Ovary (tissue), 9 donors: ENCODE measurements around the gene NOS3. TPM values are rescaled to one million over a fixed set of nuclear protein-coding genes. Genes with fewer than 3 reads are reported as not detected.

Experiments used
- DNase-seq, 5 donors: peaks; one replicate each; pipeline ENCODE4 v3.0.0-alpha.2; 2019 to 2020
- H3K27ac ChIP-seq, 2 donors: fragments of 200-600 bp; one replicate each; pipeline versions ENCODE4 v1.5.1 to v1.8.0; 2019 to 2022
- H3K27me3 ChIP-seq: fragments of 200-600 bp; one replicate; pipeline ENCODE4 v1.8.0; 2022
- H3K36me3 ChIP-seq: fragments of 200-600 bp; sonication (generic); one replicate; pipeline ENCODE4 v1.5.1; 2019
- H3K4me1 ChIP-seq: one replicate; pipeline ENCODE4 v1.8.1; 2013; ENCODE audit warnings: mild to moderate bottlenecking, moderate library complexity; ENCODE audit not compliant: insufficient read depth
- H3K4me3 ChIP-seq: fragments of 200-600 bp; sonication (generic); one replicate; pipeline ENCODE4 v1.5.1; 2017
- H3K9me3 ChIP-seq, 2 donors: fragments of 200-600 bp in 1 of 2; sonication (generic) in 1 of 2; one replicate each; pipeline versions ENCODE4 v1.5.1 to v1.8.1; 2013 to 2019; ENCODE audit warnings: mild to moderate bottlenecking in 1 of 2, moderate library complexity in 1 of 2
- EP300 ChIP-seq: sonication (generic); formaldehyde crosslinking; IDR thresholded peaks from one replicate; pipeline ENCODE4 v1.6.1; 2017; ENCODE audit warnings: antibody characterized with exemption
- POLR2A ChIP-seq: fragments of 450-650 bp; IDR thresholded peaks from one replicate; pipeline ENCODE4 v1.6.1; 2017; ENCODE audit warnings: antibody characterized with exemption, mild to moderate bottlenecking, moderate library complexity
- WGBS, 3 donors: extraction: QIAGEN DNeasy Blood & Tissue Kit in 1 of 3; methylation state at CpG; one replicate each; pipeline versions ENCODE4 v1.1.5 to v1.1.7; 2013 to 2017; 5-methylcytosine and 5-hydroxymethylcytosine counted together
- intact Hi-C, 4 donors: fragments of 100-400 bp; cut with DNase I; formaldehyde crosslinking; loops; one replicate each; pipeline versions ENCODE4 v1.11.0 to v1.15.1; 2022 to 2023
- polyA plus RNA-seq, 2 donors: library from polyadenylated mRNA; stranded (reverse); fragments of 200-250 nt in 1 of 2; fragments of 350-450 nt in 1 of 2; fragmentation: Illumina TruSeq in 1 of 2; extraction: RNeasy Lipid Tissue Mini Kit (QIAGEN cat#74804) in 1 of 2; gene quantifications; one replicate each; pipeline ENCODE4 v1.2.3, GENCODE V29; 2013 to 2014
- total RNA-seq, 7 donors: library from RNA; depleted of rRNA in 2 of 7; stranded (reverse); fragments of >200 nt in 2 of 7; fragmentation: NEBNext Ultra II Directional in 3 of 7; extraction: Animal tissue kit (Norgen Biotek cat#: 25700) in 3 of 7; gene quantifications; one replicate each; pipeline versions ENCODE4 v1.1.0 to v1.2.4, GENCODE V29; 2016 to 2023
- TF ChIP-seq, protein P1 (sequence below), 3 donors: fragments of 450-650 bp in 2 of 3; fragments of 200-600 bp in 1 of 3; IDR thresholded peaks; one replicate each; pipeline versions ENCODE4 v1.5.1 to v1.8.0; 2016 to 2022; ENCODE audit warnings: antibody characterized with exemption in 3 of 3, mild to moderate bottlenecking in 1 of 3
- donor health status: DM: no; HTN: no; CAD: no; lungs with moderate emphysema.
- donor health status: DM: no; HTN: no; CAD: no.
- donor health status: Bipolar disorder and iron deficiency.
- donor health status: DM: yes; HTN: yes; CAD: no.
- donor health status: DM: no; HTN: no; CAD: no.
- donor health status: DM: yes; HTN: yes; CAD: no.

NOS3 gene
- total and polyA plus RNA-seq, 9 donors, result 1.0 to 26.0 (median 5.4) TPM

DNA sequence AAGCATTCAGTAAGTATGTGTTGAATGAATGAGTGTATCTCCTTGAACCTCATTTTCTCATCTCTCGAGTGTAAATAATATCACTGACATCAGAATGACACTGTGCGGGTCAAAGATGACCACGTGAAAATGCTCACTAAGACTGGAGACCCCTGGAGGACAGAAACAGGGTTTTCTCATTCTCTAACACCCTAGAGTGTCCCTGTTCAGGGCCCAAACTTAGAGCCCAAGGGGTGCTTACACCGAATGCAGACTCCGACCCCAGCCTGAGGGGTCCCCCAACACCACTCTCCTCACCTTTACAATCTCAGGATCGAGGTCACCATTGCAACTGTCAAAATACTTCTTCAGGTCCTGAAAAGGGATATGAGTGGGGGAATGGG, 65.5 kb downstream of the NOS3 start:
- intact Hi-C loops, result no loop called here
- Histone ChIP-seq H3K36me3 (no peaks in the 10 kb centered on the region), H3K9me3 (no peaks in the 10 kb centered on the region), H3K4me1 (peaks cover 12% of the 10 kb centered on the region), H3K27ac (no peak overlapping the region), H3K4me3 (no peak overlapping the region), H3K27me3 (no peaks in the 10 kb centered on the region)
- no peak for DNase-seq
- 83 to 88% (median 84%) methylated on average over 6 of the region's 6 CpGs for WGBS, 3 donors
- TF ChIP-seq EP300 (no peak), POLR2A (no peak)
- TF ChIP-seq, protein P1, sequence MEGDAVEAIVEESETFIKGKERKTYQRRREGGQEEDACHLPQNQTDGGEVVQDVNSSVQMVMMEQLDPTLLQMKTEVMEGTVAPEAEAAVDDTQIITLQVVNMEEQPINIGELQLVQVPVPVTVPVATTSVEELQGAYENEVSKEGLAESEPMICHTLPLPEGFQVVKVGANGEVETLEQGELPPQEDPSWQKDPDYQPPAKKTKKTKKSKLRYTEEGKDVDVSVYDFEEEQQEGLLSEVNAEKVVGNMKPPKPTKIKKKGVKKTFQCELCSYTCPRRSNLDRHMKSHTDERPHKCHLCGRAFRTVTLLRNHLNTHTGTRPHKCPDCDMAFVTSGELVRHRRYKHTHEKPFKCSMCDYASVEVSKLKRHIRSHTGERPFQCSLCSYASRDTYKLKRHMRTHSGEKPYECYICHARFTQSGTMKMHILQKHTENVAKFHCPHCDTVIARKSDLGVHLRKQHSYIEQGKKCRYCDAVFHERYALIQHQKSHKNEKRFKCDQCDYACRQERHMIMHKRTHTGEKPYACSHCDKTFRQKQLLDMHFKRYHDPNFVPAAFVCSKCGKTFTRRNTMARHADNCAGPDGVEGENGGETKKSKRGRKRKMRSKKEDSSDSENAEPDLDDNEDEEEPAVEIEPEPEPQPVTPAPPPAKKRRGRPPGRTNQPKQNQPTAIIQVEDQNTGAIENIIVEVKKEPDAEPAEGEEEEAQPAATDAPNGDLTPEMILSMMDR (IDR thresholded peaks at IDR 0.05), result no peak

DNA sequence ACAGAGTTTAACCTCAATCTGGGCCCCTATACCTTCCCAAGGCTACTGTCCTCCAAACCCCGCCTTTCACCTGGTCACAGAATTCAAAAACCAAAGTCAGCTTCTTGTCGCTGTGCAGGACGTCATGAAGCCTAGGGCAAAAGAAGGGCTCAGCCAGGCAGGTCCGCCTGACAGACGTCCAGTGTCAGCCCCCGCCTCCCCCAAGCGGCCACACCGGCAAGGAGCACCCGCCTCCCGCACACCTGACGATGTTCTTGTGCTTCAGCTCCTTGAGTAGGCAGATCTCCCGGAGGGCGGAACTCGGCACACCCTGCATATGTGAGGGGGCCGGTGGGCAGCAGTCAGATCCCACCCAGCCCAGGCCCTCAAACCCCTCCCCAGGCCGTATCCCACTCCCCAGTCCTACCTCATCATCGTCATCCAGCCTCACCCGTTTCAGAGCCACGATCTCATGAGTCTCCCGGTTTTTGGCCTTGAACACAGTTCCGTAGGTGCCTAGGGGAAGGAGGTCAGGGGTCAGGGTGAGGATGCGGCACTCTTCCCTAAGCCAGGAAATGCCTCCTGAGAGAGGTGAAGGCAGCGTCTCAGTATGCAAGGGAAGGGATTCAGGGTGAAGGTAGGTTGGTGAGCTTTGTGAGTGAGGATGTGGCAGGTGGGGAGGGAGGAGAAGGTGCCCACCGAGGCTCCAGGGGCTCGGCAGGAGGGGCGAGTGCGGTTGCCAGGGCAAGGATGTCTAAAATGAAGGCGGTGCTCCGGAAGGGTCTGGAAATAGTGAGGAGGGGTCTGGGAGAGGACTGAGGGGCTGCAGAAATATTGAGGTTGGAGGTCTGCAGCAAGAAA, 66.1 kb downstream of the NOS3 start:
- H3K4me3 ChIP-seq, result peak overlapping the region; percentile 81
- no peaks in the 10 kb centered on the region for H3K9me3 ChIP-seq
- intact Hi-C loops, result no loop called here
- 26 to 28% (median 27%) methylated on average over 29 of the region's 29 CpGs for WGBS, 3 donors
- no peaks in the 10 kb centered on the region for H3K36me3 ChIP-seq
- peaks cover 17% of the 10 kb centered on the region for H3K4me1 ChIP-seq
- H3K27me3 ChIP-seq, result no peaks in the 10 kb centered on the region
- H3K27ac ChIP-seq, result no peak overlapping the region
- peak in 4 of 5 donors; percentile 30 to 61 (median 60) for DNase-seq
- no peak for TF ChIP-seq EP300
- TF ChIP-seq, protein P1 (IDR thresholded peaks at IDR 0.05), result no peak
- TF ChIP-seq POLR2A, result no peak

DNA sequence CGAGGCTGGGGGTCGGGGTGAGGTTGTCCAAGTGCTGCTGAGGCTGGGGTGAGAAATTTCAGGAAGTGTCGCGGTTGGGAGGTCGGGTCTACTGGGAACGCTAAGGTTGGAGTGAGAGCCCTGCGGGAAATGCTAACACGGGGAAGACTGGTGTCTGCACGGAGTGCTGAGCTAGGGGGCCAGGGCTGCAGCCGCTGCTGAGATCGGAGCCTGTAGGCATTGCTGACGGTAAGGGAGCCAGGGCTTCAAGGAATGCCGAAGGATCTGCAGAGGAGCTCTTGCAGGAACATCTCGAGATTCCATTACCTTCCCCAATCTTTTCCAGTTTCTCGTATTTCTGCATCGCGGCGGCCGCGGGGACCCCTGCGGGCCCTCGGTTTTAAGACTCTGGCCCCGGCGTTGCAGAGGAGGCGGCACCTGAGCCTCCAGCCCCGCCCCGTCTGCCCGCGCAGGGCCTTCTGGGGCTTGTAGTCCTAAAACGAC, 66.7 kb downstream of the NOS3 start, which contains the start of gene CDK5:
Gene CDK5 (minus strand): TSS at position 392 of the 483 bp plus-strand sequence. CDS start 49 bp downstream, at position 343.
- 0 to 1% (median 1%) methylated on average over 30 of the region's 30 CpGs for WGBS, 3 donors
- no peak for TF ChIP-seq POLR2A
- TF ChIP-seq EP300, result no peak
- TF ChIP-seq, protein P1 (IDR thresholded peaks at IDR 0.05), result no peak

GRCh38 chr7:151057989-151058780, 67.4 kb downstream of the NOS3 start:
- DNase-seq, result peak; percentile 97 to 99 (median 97)
- intact Hi-C loops, result no loop called here
- TF ChIP-seq EP300 (no peak), POLR2A (peak; percentile 71)
- peak overlapping the region; percentile 81 for H3K4me3 ChIP-seq
- H3K4me1 ChIP-seq, result peaks cover 24% of the 10 kb centered on the region
- no peaks in the 10 kb centered on the region for H3K9me3 ChIP-seq
- 0 to 1% (median 0%) methylated on average over 41 to 46 of the region's 46 CpGs for WGBS, 3 donors
- peak overlapping the region; percentile 87 to 97 for H3K27ac ChIP-seq
- no peaks in the 10 kb centered on the region for H3K27me3 ChIP-seq
- H3K36me3 ChIP-seq, result no peaks in the 10 kb centered on the region

More for the DNA sequence above, 66.7 kb downstream of the NOS3 start, which contains the start of gene CDK5:
- Histone ChIP-seq H3K4me3 (peak within 1 kb of the TSS; percentile 81), H3K4me1 (peaks cover 23% of the 10 kb centered on the region), H3K27ac (peak within 1 kb of the TSS; percentile 87 to 97), H3K9me3 (no peaks in the 10 kb centered on the region), H3K36me3 (no peaks in the 10 kb centered on the region), H3K27me3 (no peaks in the 10 kb centered on the region)
- intact Hi-C loops, result no loop called here
- DNase-seq, result no peak
